HG03135 (cell line): ENCODE data around the gene ZNF385D.

Experiments
- ATAC-seq: cut with Tn5 transposase; IDR thresholded peaks from one replicate; pipeline ENCODE4 v1.9.1; 2021; ENCODE audit warnings: mild to moderate bottlenecking, moderate library complexity; ENCODE audit not compliant: unreplicated experiment

Gene ZNF385D

DNA sequence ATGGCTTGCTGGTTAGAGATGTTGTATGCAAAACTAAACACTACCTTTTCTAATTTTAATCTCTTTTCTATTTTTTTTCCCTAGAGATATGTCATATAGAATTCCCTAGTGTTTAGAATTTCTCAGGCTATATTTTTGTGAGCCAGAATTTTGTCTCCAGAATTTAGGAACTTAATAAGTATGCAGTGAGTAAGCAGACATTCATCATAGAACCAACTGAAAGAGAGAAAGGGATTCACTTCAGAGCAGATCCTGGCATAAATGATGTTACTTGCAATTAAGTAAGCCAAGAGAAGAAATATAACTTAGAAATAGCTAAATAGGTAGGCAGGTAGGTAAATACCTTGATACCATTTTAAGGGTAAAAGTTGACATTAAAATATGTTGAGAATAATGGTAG is 288.9 kb downstream of the ZNF385D start:
- ATAC-seq: no peak

DNA sequence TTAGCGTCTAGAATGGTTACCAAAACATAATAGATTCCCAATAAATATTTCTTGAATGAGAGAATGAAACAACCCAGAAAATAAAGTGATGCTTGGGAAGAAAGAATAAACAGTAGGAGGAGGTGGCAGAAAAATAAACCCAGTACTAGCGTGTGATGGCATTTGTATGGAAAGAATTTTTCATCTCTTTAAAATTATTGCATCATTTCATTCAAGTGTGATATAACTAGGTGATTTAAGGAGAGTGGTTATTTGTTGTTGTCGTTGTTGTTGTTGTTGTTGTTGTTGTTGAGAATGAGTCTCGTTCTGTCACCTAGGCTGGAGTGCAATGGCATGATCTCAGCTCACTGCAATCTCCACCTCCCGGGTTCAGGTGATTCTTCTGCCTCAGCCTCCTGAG is 293.9 kb downstream of the ZNF385D start:
- no peak for ATAC-seq

- ATAC-seq: no peak
Measured at GRCh38 chr3:21449738-21450137, 301.3 kb downstream of the ZNF385D start.

DNA sequence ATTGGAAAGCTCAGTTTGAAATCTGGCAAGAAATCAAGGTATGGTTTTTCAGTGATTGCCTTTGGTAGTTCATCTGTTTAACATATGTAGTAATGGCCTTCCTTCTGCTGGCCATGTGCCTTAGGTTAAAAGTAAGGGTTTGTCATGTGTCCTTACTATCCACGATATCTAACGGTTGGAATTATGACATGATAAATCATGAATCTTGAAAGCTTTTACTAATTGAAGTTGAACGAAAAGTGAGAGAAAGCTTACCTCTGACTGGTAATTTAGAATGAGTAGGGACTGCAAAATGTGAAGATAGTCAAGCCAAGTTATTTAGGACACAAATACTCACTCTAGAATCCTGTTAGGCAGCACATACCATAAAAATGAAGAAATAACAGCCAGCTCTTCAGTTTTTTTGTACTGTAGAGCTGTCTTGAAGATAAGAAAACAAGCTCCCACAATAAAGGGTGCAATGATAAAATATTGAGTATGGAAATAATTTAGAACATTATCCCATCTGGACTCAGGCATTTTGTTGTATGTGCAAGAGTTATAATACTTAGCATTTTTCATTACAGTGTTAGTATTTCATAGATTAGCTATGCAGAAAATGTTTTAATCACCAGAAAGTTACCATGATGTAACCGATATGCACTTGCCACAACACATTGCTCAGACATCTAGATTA is 303.4 kb downstream of the ZNF385D start:
- no peak for ATAC-seq

DNA sequence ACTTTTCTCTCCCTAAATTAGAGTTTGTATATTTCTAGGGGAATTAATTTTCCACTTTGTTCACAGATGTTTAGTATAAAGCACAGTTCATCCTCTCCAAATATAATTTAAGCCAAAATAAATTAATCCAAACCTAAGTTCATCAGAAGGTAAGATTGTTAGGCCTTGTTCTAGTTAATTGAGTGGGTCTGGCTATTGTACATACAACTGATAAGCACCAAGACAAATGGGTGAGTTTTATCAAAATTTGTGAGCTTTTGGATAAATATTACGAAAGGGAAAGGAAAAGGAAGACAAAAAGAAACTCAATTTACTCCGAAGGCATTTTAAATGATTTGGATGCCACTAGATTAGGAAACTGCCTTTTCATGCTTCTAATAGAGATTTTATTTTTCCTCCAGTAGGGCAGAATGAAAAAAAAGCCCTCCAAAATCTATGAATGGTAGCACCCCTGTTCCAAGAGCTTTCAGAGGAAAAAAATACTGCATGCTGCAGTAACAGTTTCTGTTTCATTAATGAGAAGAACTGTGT is 304.0 kb downstream of the ZNF385D start:
- ATAC-seq: no peak

DNA sequence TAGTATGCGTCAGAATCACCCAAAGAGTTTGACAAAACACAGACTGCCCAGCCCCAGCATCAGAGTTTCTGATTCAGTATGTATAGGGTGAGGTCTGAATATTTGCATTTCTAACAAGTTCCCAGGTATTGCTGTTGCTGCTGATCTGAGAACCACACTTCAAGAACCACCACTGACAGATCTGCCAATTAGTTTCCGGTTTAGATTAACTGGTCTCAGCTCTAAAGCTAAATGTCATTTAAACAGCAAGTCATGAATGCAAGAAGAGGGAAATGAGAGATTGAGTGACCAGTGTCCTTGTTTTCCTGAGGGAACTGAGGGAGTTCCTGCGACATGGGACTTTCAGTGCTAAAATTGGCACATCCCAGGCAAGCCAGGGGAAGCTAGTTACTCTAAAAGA is 305.0 kb downstream of the ZNF385D start:
- ATAC-seq: peak; percentile 71

- ATAC-seq: no peak
Measured at GRCh38 chr3:21441821-21442220, 309.2 kb downstream of the ZNF385D start.

GRCh38 chr3:21436835-21437234 is 314.2 kb downstream of the ZNF385D start:
- no peak for ATAC-seq

DNA sequence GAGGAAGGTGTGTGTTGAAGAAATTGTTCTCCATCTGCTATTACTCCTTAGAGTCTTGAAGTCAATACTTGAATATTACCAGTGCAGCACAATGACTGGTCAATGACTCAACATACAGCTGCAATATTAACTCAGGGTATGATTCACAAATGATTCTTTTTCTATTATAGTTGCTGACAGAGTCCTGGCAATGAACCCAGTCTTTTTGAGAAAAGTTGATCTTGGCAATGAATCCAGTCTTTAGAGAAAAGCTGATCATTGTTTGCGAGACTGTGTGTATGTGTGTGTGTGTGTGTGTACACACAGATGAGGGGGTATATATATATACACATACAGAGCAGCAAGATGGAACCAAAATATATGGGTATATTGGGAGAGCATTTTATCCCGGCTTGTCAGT is 315.1 kb downstream of the ZNF385D start:
- no peak for ATAC-seq

DNA sequence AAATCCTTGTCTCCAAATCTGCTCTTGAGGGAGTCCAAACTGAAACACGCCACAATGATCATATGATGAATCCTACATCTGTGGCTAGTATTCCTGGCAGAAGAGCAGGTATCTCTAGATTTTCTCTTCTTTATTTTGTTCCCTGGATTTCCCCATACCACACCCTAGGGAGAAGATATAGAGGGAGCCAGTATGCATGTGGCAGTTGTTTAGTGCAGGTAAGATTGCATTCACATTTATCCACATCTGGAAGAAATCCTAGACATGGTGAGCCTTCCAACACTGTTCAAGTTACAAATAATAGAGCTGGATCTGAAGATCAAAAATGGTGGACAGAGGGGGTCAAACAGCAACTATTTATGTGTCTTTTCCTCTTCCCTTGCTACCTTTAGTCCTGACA is 316.7 kb downstream of the ZNF385D start:
- no peak for ATAC-seq

GRCh38 chr3:21433751-21434150 is 317.3 kb downstream of the ZNF385D start:
- ATAC-seq: no peak

- ATAC-seq: no peak
Measured at GRCh38 chr3:21426920-21427319, 324.1 kb downstream of the ZNF385D start.

DNA sequence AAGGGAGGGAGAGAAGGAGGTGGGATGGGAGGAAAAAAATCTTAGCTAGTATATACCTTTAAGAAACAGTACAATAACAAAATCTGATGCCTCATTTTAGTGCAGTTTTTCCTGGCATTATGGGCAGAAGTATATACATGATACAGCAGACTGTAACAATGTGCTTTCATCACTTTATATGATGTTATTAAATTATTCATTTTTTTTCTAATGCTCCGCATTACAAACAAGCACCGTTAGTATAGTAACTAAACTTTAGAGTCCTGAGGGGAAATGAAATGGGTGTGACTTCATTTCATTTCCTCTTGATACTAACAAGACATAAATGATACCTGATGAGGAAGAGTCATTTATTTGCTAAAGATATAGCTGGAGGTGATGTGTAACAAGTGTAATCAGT is 325.3 kb downstream of the ZNF385D start:
- no peak for ATAC-seq

DNA sequence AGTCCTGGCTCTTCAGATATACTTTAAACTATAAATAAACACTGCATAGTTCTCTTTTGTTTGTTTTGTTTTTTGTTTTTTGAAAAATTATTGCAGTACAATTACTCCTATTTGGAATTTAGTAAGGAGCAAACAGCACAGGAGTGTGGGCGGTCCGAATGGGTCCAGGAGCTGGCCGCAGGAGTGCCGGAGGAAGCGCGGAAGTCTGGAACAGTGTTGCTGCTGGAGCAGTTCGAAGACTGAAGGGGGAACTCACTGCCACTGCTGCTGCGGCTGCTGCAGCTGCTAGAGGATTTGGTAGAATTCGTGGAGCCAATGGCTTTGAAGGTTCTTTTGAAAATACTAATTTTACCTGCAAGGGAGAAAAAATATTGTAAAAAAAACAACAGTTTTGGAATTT is 329.9 kb downstream of the ZNF385D start:
- ATAC-seq: no peak

DNA sequence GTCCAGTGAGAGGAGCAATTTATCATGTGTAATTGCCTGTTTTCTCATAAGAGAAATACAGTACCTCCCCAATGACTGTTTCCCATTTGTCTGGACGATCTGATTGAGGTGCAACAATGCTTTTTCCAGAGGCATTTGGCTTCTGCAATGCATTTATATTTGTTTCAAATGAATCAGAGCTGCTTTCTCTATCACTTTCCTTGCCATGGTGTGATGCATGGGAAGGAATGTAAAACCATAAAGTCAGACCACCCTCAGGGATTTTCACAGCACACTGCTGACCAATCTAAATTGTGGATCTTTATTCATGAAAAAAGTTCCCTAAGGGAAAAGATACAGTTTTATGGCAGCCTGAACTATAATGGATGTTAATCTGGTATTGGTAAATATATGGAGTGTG is 333.0 kb downstream of the ZNF385D start:
- ATAC-seq: no peak

DNA sequence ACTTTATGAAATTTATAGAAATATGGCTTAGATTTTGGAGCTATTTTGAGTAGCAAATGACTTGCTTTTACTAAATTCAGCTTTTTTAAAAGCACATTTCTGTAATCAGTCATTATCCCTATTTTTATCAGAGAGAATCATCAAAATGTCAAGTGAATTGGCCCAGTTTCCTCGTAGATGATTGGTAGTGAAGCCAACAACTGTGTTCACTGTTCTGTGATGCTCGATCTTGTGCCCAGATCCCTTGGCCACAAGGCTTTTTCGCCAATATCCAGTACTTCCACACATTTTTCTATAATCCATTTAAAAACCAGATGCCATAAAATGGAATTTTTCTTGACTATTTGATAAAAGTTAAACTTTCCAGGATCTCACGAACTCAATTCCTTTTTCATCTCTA is 336.5 kb downstream of the ZNF385D start:
- no peak for ATAC-seq

- no peak for ATAC-seq
Measured at GRCh38 chr3:21411058-21411457, 340.0 kb downstream of the ZNF385D start.

DNA sequence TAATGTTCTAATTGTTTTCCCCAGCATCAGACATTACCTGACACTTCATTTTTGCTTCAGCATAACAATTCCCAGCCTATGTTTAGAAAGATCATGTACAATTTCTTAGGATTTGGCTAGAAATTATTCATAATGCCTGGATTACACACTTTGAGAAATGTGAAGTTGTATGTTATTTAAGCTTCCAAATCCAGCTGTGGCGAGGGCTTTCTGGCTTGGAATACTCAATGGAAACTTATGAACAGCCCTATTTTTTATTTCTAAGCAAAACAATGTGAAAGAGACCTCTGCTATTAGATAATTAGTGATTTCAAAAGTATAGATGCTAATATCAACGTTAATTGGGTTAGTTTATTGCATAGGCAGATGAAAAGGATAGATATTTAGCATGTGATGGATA is 341.6 kb downstream of the ZNF385D start:
- ATAC-seq: no peak

DNA sequence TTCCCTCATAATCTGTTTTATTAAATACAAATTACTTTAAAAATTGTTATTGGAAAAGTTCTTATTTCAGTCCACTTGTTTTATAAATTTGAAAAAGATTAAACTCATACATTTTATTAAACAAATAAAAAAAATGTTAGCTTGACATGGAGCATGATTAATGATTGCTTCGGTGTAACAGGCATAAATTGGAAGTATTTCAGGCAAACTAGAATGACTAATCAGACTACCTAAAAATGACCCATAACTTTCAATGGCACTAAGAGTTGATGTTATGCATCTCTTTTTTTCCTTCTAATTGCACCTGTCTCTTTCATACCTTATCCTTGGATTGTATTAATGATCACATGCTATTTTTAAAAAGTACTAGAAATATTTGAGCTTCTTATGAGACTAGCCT is 343.3 kb downstream of the ZNF385D start:
- no peak for ATAC-seq

DNA sequence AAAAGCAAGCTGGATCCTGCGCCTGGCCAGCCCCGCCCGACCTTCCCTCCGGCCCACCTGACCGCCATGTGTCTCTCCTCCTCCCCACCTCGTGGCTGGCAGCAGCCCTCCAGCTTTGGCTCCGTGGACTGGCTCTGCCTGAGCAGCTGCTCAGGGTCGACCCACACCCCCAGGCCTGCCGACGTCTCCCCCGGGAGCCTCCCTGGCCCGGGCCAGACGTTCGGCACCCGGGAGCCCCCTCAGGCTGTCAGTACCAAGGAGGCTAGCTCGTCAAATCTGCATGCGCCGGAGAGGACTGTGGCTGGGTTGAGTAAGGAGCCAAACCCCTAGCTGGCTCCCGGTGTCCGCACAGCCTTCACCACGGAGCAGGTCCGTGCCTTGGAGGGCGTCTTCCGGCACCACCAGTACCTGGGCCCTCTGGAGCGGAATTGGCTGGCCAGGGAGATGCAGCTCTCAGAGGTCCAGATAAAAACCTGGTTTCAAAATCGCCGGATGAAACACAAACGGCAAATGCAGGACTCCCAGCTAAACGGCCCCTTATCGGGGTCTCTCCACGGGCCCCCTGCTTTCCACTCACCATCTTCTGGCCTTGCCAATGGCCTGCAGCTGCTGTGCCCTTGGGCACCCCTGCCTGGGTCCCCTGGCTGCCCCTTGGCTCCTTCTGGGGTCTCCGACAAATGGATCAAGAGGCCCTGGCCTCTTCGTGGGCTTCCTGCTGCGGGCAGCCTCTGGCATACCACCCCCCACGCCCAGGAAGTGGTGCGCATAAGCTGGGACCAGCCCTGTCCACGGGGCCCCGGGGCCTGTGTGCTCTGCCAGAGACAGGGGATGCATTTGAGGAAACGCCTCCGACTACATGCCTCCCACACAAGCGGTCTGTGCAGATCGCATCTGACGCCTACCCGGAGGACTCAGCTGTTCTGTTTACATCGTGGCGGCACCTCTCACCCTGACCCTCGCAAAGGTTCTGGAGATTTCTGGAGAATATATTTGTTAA is 345.0 kb downstream of the ZNF385D start:
- no peak for ATAC-seq

DNA sequence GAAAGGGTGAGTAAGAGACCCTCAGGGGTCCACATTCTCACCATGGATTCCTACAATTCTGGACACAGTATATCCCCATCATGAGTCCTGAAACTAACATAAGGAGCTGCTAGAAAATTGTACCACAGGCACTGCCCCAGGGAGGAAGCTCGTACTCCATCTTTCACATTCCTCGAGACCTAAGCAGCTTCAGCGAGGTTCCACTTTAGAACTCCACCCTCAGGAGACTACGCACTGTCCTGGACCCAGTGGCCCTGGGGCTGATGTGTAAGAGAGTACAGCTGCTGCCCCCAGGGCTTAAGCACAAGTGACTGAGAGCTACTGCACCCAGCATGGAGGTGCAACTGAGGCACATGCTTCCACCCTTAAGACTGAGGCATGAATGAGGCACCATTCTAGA is 352.5 kb downstream of the ZNF385D start:
- no peak for ATAC-seq
